Naive thymus-derived CD8-positive, alpha-beta T cell (primary cell): Measurements from ENCODE around the gene BRMS1L. TPM values are rescaled to one million over a fixed set of nuclear protein-coding genes. Genes with fewer than 3 reads are reported as not detected.

Experiments
- ATAC-seq, 2 donors: fragments of 150-1000 bp; cut with Tn5 transposase in 1 of 2; sonication (Bioruptor Pico), chemical (Tn5 transposase) in 1 of 2; 1 replicate in 1 of 2; 2 replicates in 1 of 2; pipeline ENCODE4 v1.10.0; 2021; ENCODE audit warnings: mild to moderate bottlenecking in 2 of 2, moderate library complexity in 2 of 2
- POLR2A ChIA-PET: fragments of 350-600 bp; sonication (Branson Sonifier 250); formaldehyde crosslinking; loops from one replicate; lab custom pipeline; 2021; ENCODE audit warnings: antibody characterized with exemption; lab: Charles Lee
- DNase-seq, 10 donors: peaks; one replicate each; pipeline versions ENCODE4 v3.0.0 to v3.0.0-alpha.2; 2020 to 2022
- H3K27ac Mint-ChIP-seq, 10 donors: one replicate each; pipeline ENCODE4 v1.8.0; 2020 to 2022; ENCODE audit warnings: mild to moderate bottlenecking in 10 of 10, mixed read lengths in 10 of 10, moderate library complexity in 4 of 10, inconsistent platforms in 1 of 10
- H3K27me3 Mint-ChIP-seq, 5 donors: one replicate each; pipeline ENCODE4 v1.8.0; 2021 to 2022; ENCODE audit warnings: mixed read lengths in 5 of 5
- H3K36me3 Mint-ChIP-seq, 3 donors: one replicate each; pipeline ENCODE4 v1.8.0; 2020 to 2022; ENCODE audit warnings: mixed read lengths in 3 of 3, mild to moderate bottlenecking in 2 of 3, inconsistent platforms in 1 of 3
- H3K4me1 Mint-ChIP-seq, 4 donors: one replicate each; pipeline ENCODE4 v1.8.0; 2021 to 2022; ENCODE audit warnings: mixed read lengths in 4 of 4
- H3K4me3 Mint-ChIP-seq, 10 donors: one replicate each; pipeline ENCODE4 v1.8.0; 2020 to 2022; ENCODE audit warnings: mild to moderate bottlenecking in 10 of 10, mixed read lengths in 10 of 10, moderate library complexity in 6 of 10, inconsistent platforms in 1 of 10
- H3K9me3 Mint-ChIP-seq, 9 donors: one replicate each; pipeline ENCODE4 v1.8.0; 2020 to 2022; ENCODE audit warnings: mixed read lengths in 9 of 9, mild to moderate bottlenecking in 3 of 9, inconsistent platforms in 1 of 9, moderate library complexity in 1 of 9
- polyA plus RNA-seq, 3 donors: library from polyadenylated mRNA; unstranded; fragments of 300-500 nt; fragmentation: Illumina TruSeq; gene quantifications; one replicate each; pipeline ENCODE4 v1.2.3, GENCODE V29; 2021
- total RNA-seq, 8 experiments: library from RNA in 2 of 8; stranded (reverse) in 2 of 8; gene quantifications; one replicate each; pipeline ENCODE4 v1.2.3 and lab custom pipeline; 2021 to 2026

Gene BRMS1L
- total and polyA plus RNA-seq, 5 experiments from 2014 or later: 1.8 to 6.9 (median 3.6) TPM

DNA sequence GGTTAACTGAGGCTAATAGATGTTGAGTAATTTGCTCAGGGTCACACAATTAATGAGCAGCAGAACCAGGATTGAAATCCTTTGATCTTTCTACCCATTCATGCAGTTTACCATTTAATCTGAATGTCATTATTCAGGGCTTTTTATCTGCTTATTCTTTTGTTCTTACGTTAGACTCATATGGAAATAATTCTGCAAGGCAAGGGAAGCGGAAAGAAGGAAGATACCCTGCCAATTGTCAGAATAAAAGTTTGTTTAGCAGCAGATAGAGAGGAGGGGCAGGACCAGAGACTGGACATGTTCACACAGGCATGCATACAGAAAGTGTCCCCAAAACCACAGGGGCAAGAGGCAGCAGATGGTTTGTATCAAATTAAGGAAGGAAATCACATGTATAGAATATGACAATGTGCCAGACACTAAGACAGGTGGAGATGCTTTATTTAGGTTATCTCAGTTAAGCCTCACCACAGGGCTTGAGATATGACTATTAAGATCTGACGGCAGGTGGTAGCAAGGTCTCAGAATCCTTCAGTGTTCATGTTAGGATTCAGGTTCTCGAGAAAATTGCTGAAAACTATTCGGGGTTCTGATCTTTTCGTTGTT is 29.8 kb downstream of the BRMS1L start:
- POLR2A ChIA-PET: no interaction called here
- Mint-ChIP-seq H3K4me3 (no peak overlapping the region), H3K9me3 (peaks cover 0 to 4% (median 0%) of the 10 kb centered on the region in 9 donors), H3K27me3 (no peaks in the 10 kb centered on the region), H3K4me1 (peaks cover 0 to 8% (median 4%) of the 10 kb centered on the region in 4 donors), H3K27ac (peak overlapping the region in 1 of 10 donors; percentile 2), H3K36me3 (peaks cover 13 to 59% (median 34%) of the 10 kb centered on the region in 3 donors)
- no peak for ATAC-seq
- no peak for DNase-seq

DNA sequence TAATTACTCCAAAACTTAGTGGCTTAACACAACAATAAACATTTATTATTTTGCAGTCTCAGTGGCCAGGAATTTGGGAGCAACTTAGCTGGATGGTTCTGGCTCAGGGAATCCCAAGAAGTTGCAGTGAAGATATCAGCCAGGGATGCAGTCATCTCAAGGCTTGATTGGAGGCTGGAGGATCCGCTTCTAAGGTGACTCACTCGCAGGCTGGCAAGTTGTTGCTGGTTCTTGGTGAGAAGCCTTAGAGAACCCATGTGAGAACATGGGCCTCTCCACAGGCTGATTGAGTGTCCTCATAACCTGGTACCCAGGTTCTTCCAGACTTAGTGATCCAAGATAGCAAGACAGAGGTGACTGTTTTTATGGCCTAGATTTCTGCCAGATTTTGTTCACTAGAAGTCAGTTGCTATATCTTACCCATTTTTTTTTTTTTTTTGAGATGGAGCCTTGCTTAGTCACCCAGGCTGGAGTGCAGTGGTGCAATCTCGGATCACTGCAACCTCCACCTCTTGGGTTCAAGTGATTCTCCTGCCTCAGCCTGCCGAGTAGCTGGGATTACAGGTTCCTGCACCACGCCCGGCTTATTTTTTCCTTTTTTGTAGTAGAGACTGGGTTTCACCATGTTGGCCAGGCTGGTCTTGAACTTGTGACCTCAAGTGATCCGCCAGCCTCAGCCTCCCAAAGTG is 32.5 kb downstream of the BRMS1L start:
- POLR2A ChIA-PET: no interaction called here
- H3K4me1 Mint-ChIP-seq: peaks cover 0 to 8% (median 4%) of the 10 kb centered on the region in 4 donors
- no peaks in the 10 kb centered on the region for H3K9me3 Mint-ChIP-seq
- DNase-seq (no peak), ATAC-seq (no peak)
- H3K4me3 Mint-ChIP-seq: no peak overlapping the region
- no peak overlapping the region for H3K27ac Mint-ChIP-seq
- no peaks in the 10 kb centered on the region for H3K27me3 Mint-ChIP-seq
- H3K36me3 Mint-ChIP-seq: peaks cover 11 to 60% (median 29%) of the 10 kb centered on the region in 3 donors

DNA sequence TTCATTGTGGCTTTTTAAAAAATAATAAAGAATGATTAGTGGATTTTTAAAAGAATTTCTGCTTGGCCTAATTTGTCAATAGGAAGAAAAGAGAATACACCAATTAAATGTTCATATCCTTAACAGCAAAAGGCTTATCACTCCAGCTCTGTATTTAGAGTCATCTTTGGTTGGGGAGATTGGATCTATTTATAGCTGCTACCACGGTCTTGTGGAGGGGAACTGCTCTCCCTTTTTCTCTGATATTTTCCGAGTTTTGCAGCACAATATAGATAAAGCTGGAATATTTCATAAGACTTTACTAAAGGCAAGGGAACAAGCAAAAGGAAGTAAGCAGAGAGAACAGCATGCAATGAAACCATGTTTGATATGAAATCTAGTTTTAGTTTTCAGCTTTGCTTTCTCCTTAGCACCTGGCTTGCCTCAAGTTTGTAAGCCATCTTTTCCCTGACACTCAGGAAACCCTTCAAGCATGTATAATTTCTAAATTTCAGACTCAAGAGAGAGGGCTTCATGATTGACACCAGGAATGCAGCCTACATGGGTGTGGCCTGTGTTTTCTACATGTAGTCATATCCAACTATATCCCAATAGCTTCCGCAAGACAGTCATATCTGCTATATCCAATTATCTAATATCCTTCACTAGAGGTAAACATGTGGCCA is 35.2 kb downstream of the BRMS1L start:
- POLR2A ChIA-PET: no interaction called here
- peaks cover 19 to 73% (median 48%) of the 10 kb centered on the region in 3 donors for H3K36me3 Mint-ChIP-seq
- H3K4me3 Mint-ChIP-seq: no peak overlapping the region

DNA sequence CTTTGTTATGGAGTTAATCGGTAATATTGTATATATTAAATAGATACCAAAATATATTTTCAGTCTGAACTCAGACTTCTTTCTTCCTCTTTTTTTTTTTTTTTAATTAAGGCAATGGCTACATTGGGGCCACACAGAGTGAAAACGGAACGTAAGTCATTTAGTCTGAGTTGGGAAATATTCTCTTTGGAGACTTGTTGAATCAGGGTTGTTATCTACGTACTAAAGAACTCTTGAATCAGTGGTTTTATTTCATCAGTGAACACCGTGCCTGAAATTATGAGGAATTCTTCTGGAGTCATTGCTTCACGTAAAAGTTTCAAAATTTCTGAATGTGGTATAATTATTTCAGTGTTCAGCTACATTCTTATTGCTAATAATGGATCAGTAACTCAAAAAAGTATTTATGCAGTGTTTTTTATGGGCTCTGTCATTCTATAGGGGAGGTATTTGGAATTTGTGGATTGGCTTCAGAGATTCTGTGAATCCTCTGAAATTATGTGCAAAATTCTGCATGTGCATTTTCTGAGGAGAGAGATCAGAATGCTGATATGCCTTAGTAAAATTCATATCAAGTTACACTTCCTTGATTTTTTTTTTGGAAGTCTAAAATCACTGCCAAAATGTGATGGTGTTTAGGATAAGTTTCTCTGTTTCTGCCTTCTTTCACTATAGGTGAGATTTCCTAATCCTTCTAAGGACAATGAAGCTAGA is 39.6 kb downstream of the BRMS1L start:
- Mint-ChIP-seq H3K27me3 (no peaks in the 10 kb centered on the region), H3K9me3 (no peaks in the 10 kb centered on the region), H3K27ac (no peak overlapping the region), H3K36me3 (peaks cover 19 to 65% (median 39%) of the 10 kb centered on the region in 3 donors), H3K4me3 (no peak overlapping the region), H3K4me1 (no peaks in the 10 kb centered on the region)
- POLR2A ChIA-PET: no interaction called here
- no peak for DNase-seq
- ATAC-seq: no peak

More for the DNA sequence above, 35.2 kb downstream of the BRMS1L start:
- H3K27me3 Mint-ChIP-seq: no peaks in the 10 kb centered on the region
- H3K27ac Mint-ChIP-seq: no peak overlapping the region
- H3K4me1 Mint-ChIP-seq: peaks cover 0 to 1% (median 0%) of the 10 kb centered on the region in 4 donors
- H3K9me3 Mint-ChIP-seq: no peaks in the 10 kb centered on the region
- DNase-seq (no peak), ATAC-seq (no peak)

- POLR2A ChIA-PET: no interaction called here
These were observed 40.6 kb downstream of the BRMS1L start for GRCh38 chr14:35866595-35867279.

DNA sequence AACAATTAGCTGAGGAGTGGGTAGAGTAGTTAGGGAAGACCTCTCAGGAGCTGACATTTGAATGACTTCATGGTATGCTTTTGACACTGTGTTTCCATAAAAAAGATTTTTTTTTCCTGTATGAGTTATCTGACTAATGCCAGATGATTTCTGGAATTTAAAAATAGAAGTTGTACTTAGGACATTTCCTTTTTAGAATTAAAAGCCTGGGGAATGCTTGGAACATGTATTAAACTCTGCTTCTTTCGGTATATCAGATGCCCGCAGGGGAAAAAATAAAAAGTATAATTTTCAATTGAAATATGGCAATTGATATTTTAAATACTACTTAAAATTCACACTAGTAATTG is 41.1 kb downstream of the BRMS1L start:
- Mint-ChIP-seq H3K27me3 (no peaks in the 10 kb centered on the region), H3K27ac (no peak overlapping the region), H3K4me3 (no peak overlapping the region), H3K9me3 (no peaks in the 10 kb centered on the region), H3K4me1 (no peaks in the 10 kb centered on the region), H3K36me3 (peaks cover 19 to 60% (median 38%) of the 10 kb centered on the region in 3 donors)
- no peak for DNase-seq
- POLR2A ChIA-PET: no interaction called here
- ATAC-seq: no peak

More at GRCh38 chr14:35866595-35867279, 40.6 kb downstream of the BRMS1L start:
- Mint-ChIP-seq H3K36me3 (peaks cover 19 to 60% (median 38%) of the 10 kb centered on the region in 3 donors), H3K27me3 (no peaks in the 10 kb centered on the region), H3K4me1 (no peaks in the 10 kb centered on the region), H3K4me3 (no peak overlapping the region), H3K27ac (no peak overlapping the region), H3K9me3 (no peaks in the 10 kb centered on the region)
- no peak for DNase-seq
- ATAC-seq: no peak

- Mint-ChIP-seq H3K27me3 (no peaks in the 10 kb centered on the region), H3K9me3 (no peaks in the 10 kb centered on the region), H3K36me3 (peaks cover 0 to 5% (median 0%) of the 10 kb centered on the region in 3 donors), H3K4me1 (peaks cover 0 to 7% (median 0%) of the 10 kb centered on the region in 4 donors), H3K4me3 (no peak overlapping the region), H3K27ac (no peak overlapping the region)
- POLR2A ChIA-PET: no interaction called here
- DNase-seq: no peak
- ATAC-seq: no peak
These were observed 49.2 kb downstream of the BRMS1L start for GRCh38 chr14:35875296-35875695.

DNA sequence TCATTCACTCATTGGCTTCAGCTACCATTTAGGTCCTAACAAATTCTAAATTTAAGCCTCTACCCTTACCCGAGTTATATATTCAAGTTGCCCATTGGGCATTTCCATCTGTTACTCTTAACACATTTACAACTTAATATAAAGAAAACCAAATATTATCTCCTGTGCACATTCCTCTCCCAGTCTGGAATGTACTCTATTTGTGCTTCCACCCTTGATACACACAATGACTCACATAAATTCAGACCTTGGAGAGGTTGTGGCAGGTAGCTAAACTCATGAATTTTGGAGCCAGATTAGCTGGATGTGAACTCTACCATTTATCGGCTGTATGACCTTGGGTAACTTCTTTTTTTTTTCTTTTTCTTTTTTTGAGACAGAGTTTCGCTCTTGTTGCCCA is 51.1 kb downstream of the BRMS1L start:
- Mint-ChIP-seq H3K27ac (peak overlapping the region in 2 of 10 donors; percentile 8 to 63), H3K36me3 (peaks cover 0 to 2% (median 0%) of the 10 kb centered on the region in 3 donors), H3K27me3 (peaks cover 0 to 2% (median 0%) of the 10 kb centered on the region in 5 donors), H3K4me1 (peaks cover 0 to 7% (median 0%) of the 10 kb centered on the region in 4 donors), H3K4me3 (no peak overlapping the region), H3K9me3 (no peaks in the 10 kb centered on the region)
- ATAC-seq: no peak
- POLR2A ChIA-PET: no interaction called here
- no peak for DNase-seq

DNA sequence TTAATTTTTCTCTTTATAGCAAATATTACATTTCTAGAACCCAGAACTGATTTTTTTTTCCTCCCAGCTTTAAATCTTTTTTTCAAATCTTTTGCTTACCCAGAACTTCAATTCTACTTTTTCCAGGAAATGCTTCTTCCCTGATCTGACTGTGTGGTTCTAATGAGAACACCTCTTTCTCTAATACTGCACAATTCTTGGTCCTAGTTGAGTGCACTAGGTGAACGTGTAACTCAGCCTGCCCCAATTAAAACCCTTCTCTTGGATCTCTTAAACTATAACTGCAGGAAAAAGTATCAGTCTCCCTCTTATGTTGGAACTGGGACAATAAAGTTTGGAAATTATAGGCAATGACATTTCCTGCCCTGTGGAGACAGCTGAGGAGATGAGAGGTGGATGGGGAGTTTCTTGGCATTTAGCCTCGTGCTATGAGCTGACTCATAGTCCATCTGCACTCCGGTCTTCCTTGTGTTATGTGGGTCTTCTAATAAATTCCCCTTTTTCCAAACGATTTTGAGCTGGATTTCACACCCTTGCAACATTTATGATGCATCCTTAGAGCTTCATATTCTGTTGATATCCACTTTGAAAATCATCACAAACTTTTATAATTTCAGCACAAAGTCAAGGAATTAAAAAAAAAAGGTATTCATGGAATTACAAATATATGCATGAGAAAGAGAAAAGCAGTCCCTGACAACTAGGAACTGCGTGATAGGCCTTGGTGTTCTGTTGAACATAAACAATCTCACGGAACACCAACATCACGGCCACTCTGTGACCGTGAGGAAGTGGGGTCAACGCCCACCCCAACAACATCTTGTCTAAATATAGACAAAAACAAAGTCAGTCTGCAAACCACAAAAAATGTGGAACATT is 52.4 kb downstream of the BRMS1L start:
- Mint-ChIP-seq H3K27ac (peak overlapping the region in 1 of 10 donors; percentile 48), H3K4me3 (no peak overlapping the region), H3K4me1 (peaks cover 0 to 7% (median 0%) of the 10 kb centered on the region in 4 donors), H3K36me3 (no peaks in the 10 kb centered on the region), H3K27me3 (peaks cover 0 to 2% (median 0%) of the 10 kb centered on the region in 5 donors), H3K9me3 (no peaks in the 10 kb centered on the region)
- no peak for ATAC-seq
- POLR2A ChIA-PET: no interaction called here
- DNase-seq: no peak

- peaks cover 0 to 7% (median 1%) of the 10 kb centered on the region in 4 donors for H3K4me1 Mint-ChIP-seq
- H3K36me3 Mint-ChIP-seq: no peaks in the 10 kb centered on the region
- POLR2A ChIA-PET: no interaction called here
- peaks cover 0 to 4% (median 0%) of the 10 kb centered on the region in 5 donors for H3K27me3 Mint-ChIP-seq
- no peaks in the 10 kb centered on the region for H3K9me3 Mint-ChIP-seq
- peak overlapping the region in 1 of 10 donors; percentile 48 for H3K27ac Mint-ChIP-seq
- no peak overlapping the region for H3K4me3 Mint-ChIP-seq
- no peak for DNase-seq
- ATAC-seq: no peak
These were observed 53.1 kb downstream of the BRMS1L start for GRCh38 chr14:35879151-35879648.

DNA sequence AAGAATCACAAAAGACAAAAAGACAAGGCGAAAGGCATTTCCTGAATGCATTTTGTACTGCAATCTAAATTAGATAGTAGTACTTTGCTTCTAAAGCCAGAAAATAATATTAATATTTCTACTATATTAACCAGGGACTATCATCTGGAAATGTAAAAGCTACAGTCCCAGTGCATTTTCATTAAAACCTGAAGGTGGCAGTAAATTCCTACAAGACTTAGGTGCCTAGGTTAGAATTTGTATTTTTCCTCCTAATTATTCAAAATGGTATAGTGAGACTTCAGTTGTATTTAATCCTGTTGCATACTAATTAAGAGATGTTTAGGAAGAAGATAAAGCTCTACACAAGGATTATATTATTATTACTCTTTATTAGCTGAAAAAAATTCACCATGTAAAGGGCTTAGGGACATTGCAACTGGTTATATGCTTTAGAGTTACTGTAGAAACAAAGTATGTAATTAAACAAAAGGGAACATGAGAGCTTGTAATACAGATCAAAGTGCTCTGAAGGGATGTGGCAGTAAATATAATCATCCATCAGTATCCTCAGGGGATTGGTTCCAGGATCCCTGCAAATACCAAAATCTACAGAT is 53.6 kb downstream of the BRMS1L start:
- Mint-ChIP-seq H3K27ac (no peak overlapping the region), H3K27me3 (peaks cover 0 to 4% (median 0%) of the 10 kb centered on the region in 5 donors), H3K9me3 (no peaks in the 10 kb centered on the region), H3K36me3 (no peaks in the 10 kb centered on the region), H3K4me1 (peaks cover 0 to 7% (median 1%) of the 10 kb centered on the region in 4 donors), H3K4me3 (no peak overlapping the region)
- POLR2A ChIA-PET: no interaction called here
- DNase-seq: peak in 3 of 10 donors; percentile 16 to 24 (median 19)
- ATAC-seq: no peak
